Neural cell (in vitro differentiated cells): ENCODE results near the gene KCNH5.

Experiments
- EP300 ChIP-seq: fragments of 450-650 bp; conservative IDR thresholded peaks from 2 replicates; pipeline ENCODE4 v1.6.1; 2014; ENCODE audit warnings: antibody characterized with exemption, mild to moderate bottlenecking, moderate library complexity; ENCODE audit not compliant: poor library complexity, severe bottlenecking
- EZH2 ChIP-seq: fragments of 200-600, 300-800 bp; shearing (Covaris generic), sonication (generic); IDR thresholded peaks from 2 replicates; pipeline ENCODE4 v1.6.1; 2014; ENCODE audit warnings: antibody characterized with exemption, low read length, borderline replicate concordance, mild to moderate bottlenecking; ENCODE audit not compliant: insufficient read depth, poor library complexity, severe bottlenecking
- MXI1 ChIP-seq: fragments of 450-650 bp; conservative IDR thresholded peaks from 2 replicates; pipeline ENCODE4 v1.6.1; 2014; ENCODE audit warnings: antibody characterized with exemption, mild to moderate bottlenecking; ENCODE audit not compliant: poor library complexity, severe bottlenecking
- POLR2AphosphoS5 ChIP-seq: IDR thresholded peaks from 2 replicates; pipeline ENCODE4 v1.6.1; 2012
- RAD21 ChIP-seq: fragments of 450-650 bp; conservative IDR thresholded peaks from 2 replicates; pipeline ENCODE4 v1.6.1; 2014; ENCODE audit warnings: antibody characterized with exemption, mild to moderate bottlenecking, moderate library complexity
- TAF1 ChIP-seq: IDR thresholded peaks from 2 replicates; pipeline ENCODE4 v1.6.1; 2012; ENCODE audit warnings: low read depth
- TF ChIP-seq, protein P1 (sequence below): fragments of 450-650 bp; IDR thresholded peaks from 2 replicates; pipeline ENCODE4 v1.5.1; 2014; ENCODE audit warnings: antibody characterized with exemption, mild to moderate bottlenecking, moderate library complexity; ENCODE audit not compliant: poor library complexity, severe bottlenecking

DNA sequence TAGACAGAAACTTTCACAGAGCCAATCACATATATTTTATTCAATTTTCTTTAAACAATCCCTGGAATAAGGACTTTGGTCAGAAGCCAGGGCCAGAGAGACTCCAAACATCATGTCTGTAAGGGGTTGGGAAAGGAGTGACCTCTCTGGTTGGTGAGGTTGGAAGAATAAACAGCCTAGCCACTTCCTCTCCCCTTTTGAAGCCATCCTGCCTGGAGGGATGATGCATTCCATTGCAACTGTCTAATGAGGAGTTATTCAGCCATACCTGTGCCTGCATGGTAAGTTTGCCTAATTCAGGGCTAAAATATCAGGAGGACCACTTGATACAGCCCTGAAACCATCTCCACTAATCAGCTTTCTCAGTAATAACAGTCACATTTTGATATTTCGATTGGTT is 299.8 kb downstream of the KCNH5 start:
- no peak for TF ChIP-seq MXI1
- no peak for TF ChIP-seq EZH2
- TF ChIP-seq, protein P1, sequence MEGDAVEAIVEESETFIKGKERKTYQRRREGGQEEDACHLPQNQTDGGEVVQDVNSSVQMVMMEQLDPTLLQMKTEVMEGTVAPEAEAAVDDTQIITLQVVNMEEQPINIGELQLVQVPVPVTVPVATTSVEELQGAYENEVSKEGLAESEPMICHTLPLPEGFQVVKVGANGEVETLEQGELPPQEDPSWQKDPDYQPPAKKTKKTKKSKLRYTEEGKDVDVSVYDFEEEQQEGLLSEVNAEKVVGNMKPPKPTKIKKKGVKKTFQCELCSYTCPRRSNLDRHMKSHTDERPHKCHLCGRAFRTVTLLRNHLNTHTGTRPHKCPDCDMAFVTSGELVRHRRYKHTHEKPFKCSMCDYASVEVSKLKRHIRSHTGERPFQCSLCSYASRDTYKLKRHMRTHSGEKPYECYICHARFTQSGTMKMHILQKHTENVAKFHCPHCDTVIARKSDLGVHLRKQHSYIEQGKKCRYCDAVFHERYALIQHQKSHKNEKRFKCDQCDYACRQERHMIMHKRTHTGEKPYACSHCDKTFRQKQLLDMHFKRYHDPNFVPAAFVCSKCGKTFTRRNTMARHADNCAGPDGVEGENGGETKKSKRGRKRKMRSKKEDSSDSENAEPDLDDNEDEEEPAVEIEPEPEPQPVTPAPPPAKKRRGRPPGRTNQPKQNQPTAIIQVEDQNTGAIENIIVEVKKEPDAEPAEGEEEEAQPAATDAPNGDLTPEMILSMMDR = no peak
- no peak for TF ChIP-seq TAF1
- TF ChIP-seq RAD21 = no peak
- TF ChIP-seq POLR2AphosphoS5 = no peak
- TF ChIP-seq EP300 = no peak
